IPS DF 4.7 (cell line): ENCODE measurements around the gene CLIC4.
"Not testable (repeated sequence)": the region's sequence is repeated elsewhere in the genome, so short reads cannot be mapped to it uniquely, and the experiment has no call there.

Experiments
- DNase-seq: peaks from one replicate; pipeline ENCODE4 v3.0.0-alpha.2; 2013; ENCODE audit warnings: low spot score; ENCODE audit errors: extremely low read depth

CLIC4 gene

DNA sequence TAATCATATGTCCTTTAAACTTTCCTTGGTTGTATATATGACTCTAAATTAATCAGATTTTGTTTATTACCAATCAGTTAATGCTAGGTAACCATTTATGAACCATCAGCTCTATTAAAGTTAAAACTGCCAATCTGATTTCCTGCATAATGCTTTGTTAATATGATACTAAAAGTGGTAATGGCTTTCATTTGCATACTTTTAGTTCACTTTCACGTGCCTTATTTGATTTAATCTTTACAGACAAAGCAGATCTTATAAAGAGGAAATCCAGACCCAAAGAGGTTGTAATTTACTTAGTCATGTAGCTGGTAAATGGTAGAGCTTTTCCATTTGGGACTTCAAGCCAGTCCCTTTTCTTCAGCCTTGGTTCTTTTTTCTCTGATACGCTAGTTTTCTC lies 61.3 kb downstream of the CLIC4 start:
- no peak for DNase-seq

GRCh38 chr1:24811494-24811893 lies 66.2 kb downstream of the CLIC4 start:
- DNase-seq = not testable (repeated sequence)

DNA sequence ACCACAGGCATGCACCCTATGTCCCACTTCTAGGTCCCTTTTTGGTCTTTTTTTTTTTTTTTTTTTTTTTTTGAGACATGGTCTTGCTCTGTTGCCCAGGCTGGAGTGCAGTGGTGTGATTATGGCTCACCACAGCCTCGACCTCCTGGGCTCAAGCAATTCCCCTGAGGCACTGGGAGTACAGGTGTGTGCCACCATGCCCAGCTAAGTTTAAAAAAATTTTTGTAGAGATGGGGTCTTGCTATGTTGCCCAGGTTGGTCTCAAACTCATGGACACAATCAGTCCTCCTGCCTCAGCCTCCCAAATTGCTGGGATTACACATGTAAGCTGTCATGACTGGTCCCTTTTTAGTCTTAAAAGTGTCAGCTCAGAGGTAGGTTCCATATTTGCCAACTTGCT lies 75.0 kb downstream of the CLIC4 start:
- DNase-seq = not testable (repeated sequence)

GRCh38 chr1:24822887-24823286 lies 77.6 kb downstream of the CLIC4 start:
- no peak for DNase-seq

DNA sequence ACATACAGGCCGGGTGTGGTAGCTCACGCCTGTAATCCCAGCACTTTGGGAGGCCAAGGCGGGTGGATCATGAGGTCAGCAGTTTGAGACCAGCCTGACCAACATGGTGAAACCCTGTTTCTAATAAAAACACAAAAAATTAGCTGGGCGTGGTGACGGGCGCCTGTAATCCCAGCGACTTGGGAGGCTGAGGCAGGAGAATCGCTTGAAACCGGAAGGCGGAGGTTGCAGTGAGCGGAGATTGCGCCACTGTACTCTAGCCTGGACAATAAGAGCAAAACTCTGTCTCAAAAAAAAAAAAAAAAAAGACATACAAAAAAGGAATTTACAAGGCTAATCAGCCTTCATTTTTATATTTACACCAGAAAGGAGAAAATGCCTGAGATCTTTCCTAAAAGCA lies 78.2 kb downstream of the CLIC4 start:
- not testable (repeated sequence) for DNase-seq

DNA sequence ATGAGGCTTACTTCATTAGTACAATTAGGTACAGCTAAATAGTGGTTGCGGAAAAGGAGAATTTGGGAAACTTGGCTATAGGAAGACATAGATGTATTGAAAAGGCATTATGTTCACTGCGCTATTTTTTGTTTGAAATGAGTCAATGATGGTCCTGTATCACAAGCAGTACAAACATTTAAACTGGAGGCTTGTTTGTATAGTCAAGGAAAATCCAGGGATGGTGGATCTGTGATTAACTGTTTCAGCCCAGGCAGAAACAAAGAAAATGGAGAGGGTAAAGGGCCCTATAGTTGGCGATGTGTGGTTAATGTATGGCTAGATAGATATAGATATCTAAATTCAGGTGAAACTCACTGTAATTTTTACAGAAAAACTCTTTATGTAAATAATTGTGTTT lies 79.9 kb downstream of the CLIC4 start:
- DNase-seq = no peak

DNA sequence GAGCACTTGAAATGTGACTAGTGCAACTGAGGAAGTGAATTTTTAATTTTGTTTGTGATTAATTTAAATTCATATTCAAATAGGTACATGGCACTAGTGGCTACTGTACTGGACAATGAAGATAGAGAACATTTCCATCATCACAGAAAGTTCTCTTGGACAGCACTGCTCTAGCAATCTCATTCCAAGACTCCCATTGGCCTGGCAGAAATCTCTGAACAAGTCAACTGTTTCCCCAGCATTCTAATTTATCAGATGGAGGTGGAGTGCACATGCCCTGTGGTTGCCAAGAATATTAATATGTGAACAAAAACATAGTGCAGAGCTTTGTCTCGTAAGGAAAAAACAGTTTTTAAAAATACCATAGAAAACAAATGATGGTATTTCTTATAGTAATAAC lies 81.3 kb downstream of the CLIC4 start:
- DNase-seq = no peak

GRCh38 chr1:24827379-24828135 lies 82.3 kb downstream of the CLIC4 start:
- no peak for DNase-seq

- no peak for DNase-seq
Observed at GRCh38 chr1:24828183-24828886, 83.1 kb downstream of the CLIC4 start.

DNA sequence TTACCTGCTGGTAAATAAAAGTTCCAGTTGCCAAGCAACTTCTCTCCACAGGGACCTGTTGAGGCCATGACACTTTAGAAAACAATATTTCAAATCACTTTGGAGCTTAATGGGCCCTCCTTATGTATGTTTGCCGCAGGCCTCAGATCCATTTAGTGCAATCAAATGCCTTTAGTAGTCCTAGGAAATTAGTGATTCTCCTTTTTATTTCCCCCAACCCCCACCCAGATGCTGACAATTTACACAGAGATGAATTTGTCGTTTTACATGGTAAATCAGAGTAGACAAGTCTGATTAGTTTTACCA lies 83.6 kb downstream of the CLIC4 start:
- no peak for DNase-seq

GRCh38 chr1:24830680-24831272 lies 85.5 kb downstream of the CLIC4 start:
- DNase-seq = no peak

GRCh38 chr1:24841593-24841992 lies 96.3 kb downstream of the CLIC4 start:
- no peak for DNase-seq

- DNase-seq = no peak
Observed at GRCh38 chr1:24846671-24847070, 101.4 kb downstream of the CLIC4 start.

GRCh38 chr1:24847995-24848881 lies 103.0 kb downstream of the CLIC4 start:
- DNase-seq = peak; percentile 66

DNA sequence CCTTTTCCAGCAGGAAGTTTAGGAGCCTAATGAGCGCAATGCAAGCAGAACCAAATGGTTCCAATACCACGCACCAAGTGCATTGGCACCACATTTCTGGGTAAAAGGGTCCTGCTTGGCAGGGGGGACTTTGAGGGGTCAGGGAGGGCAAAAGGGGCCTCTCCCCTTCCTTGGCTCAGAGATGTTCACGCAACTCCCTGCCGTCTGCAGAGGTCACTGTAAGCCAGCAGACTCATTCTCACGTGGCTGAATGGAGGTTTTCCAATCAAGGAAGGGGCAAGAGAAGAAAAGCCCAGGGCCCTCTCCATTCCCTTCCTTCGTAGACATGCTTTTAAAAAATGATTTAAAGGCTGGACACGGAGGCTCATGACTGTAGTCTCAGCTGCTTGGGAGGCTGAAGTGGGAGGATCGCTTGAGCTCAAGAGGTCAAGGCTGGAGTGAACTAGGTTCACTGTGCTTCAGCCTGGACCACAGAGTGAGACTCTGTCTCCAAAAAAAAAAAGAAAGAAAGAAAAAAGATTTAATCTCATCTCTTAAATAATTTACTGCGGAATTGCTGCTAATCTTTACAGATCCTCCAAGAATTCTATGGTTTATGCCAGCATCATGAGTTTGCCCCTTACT lies 104.5 kb downstream of the CLIC4 start:
- no peak for DNase-seq

- no peak for DNase-seq
Observed at GRCh38 chr1:24850328-24850920, 105.2 kb downstream of the CLIC4 start.

GRCh38 chr1:24853649-24854048 lies 108.4 kb downstream of the CLIC4 start:
- no peak for DNase-seq

GRCh38 chr1:24855474-24855873 lies 110.2 kb downstream of the CLIC4 start:
- DNase-seq = no peak

DNA sequence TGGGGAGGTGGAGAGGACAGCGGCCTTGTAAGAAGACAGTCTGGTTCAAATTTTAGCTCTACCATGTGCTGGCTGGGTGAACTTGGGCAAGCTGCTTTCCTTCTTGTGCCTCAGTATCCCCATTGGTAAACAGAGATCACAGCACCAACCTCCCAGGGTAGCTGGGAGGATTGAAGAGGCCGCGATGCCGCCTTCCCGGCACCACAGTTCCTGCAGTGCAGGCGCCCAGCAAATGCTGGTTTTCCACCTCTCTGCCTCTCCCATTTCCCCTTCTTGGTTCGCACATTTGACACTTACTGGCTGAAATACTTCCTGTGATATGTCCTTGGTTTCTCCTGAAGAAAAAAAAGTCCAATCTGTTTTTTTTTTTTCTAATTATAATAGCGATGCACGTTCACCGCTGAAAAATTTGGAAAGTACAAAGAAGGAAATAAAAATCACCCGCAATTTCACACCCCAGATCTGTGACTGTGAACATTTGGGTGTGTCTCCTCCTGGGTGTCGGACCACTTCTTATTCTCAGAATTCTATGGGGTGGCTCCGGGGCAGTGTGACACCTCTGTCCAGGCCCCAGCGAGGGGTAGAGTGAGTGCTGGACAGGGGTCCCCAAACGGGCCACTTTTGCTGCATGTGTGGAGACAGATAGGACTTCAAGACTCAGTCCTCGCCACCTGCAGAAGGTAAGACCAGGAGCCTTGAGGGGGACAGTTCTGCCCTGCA lies 111.7 kb downstream of the CLIC4 start:
- no peak for DNase-seq

GRCh38 chr1:24857507-24858133 lies 112.4 kb downstream of the CLIC4 start:
- DNase-seq = no peak
